GM21528 (cell line): ENCODE results near the gene CBLC.
"Not testable (repeated sequence)": the region's sequence is repeated elsewhere in the genome, so short reads cannot be mapped to it uniquely, and the experiment has no call there.

Source experiments
- ATAC-seq: cut with Tn5 transposase; IDR thresholded peaks from one replicate; pipeline ENCODE4 v1.9.1; 2021; ENCODE audit warnings: mild to moderate bottlenecking, moderate library complexity; ENCODE audit not compliant: unreplicated experiment, low FRiP score

Gene CBLC

GRCh38 chr19:44816301-44816700 is 38.6 kb downstream of the CBLC start:
- ATAC-seq: no peak

GRCh38 chr19:44817725-44818465 is 40.2 kb downstream of the CBLC start:
- no peak for ATAC-seq

GRCh38 chr19:44818466-44819031 is 40.9 kb downstream of the CBLC start:
- no peak for ATAC-seq

- ATAC-seq: no peak
Observed at GRCh38 chr19:44819246-44819832, 41.6 kb downstream of the CBLC start.

GRCh38 chr19:44820648-44821609 is 43.2 kb downstream of the CBLC start:
- ATAC-seq: no peak

- no peak for ATAC-seq
Observed at GRCh38 chr19:44822177-44822576, 44.5 kb downstream of the CBLC start.

- no peak for ATAC-seq
Observed at GRCh38 chr19:44822670-44823372, 45.1 kb downstream of the CBLC start.

GRCh38 chr19:44823373-44823698 is 45.6 kb downstream of the CBLC start:
- no peak for ATAC-seq

- no peak for ATAC-seq
Observed at GRCh38 chr19:44824761-44825160, 47.1 kb downstream of the CBLC start.

- ATAC-seq: not testable (repeated sequence)
Observed at GRCh38 chr19:44832875-44833274, 55.2 kb downstream of the CBLC start.

GRCh38 chr19:44834399-44834798 is 56.7 kb downstream of the CBLC start:
- not testable (repeated sequence) for ATAC-seq

GRCh38 chr19:44839276-44839675 is 61.6 kb downstream of the CBLC start:
- ATAC-seq: no peak

- ATAC-seq: no peak
Observed at GRCh38 chr19:44840811-44841210, 63.1 kb downstream of the CBLC start.

- ATAC-seq: no peak
Observed at GRCh38 chr19:44841231-44841630, 63.5 kb downstream of the CBLC start.

- ATAC-seq: no peak
Observed at GRCh38 chr19:44845286-44845611, 67.6 kb downstream of the CBLC start.

- no peak for ATAC-seq
Observed at GRCh38 chr19:44845612-44846454, 68.1 kb downstream of the CBLC start, which contains the start of gene NECTIN2. Gene NECTIN2, plus strand, starts transcription at chr19:44846297. Its CDS starts 229 bp downstream, at chr19:44846526.

- ATAC-seq: no peak
Observed at GRCh38 chr19:44846455-44847143, 68.9 kb downstream of the CBLC start.

- no peak for ATAC-seq
Observed at GRCh38 chr19:44847144-44848035, 69.7 kb downstream of the CBLC start.
